ENCODE results near the gene ZFP64. TPM values are rescaled to one million over a fixed set of nuclear protein-coding genes. Genes with fewer than 3 reads are reported as not detected.

The ZFP64 gene
- total RNA-seq, 1 experiment from 2014 or later = 16.0 TPM

- Histone ChIP-seq H3K79me2 (ENCODE audit: insufficient read depth, low read length) (no peaks in the 10 kb centered on the region), H3K9ac (ENCODE audit: low read length) (no peak overlapping the region), H3K9me2 (ENCODE audit: insufficient read depth) (no peaks in the 10 kb centered on the region), H2AFZ (ENCODE audit: low read depth, low read length, poor library complexity, severe bottlenecking) (no peak overlapping the region), H3K36me3 (ENCODE audit: control insufficient read depth in 1 of 2, insufficient read depth in 2 of 2, low read length in 2 of 2) (no peaks in the 10 kb centered on the region), H3K9me3 (ENCODE audit: control insufficient read depth in 1 of 2, insufficient read depth in 1 of 2, low read depth in 1 of 2, low read length in 2 of 2) (no peaks in the 10 kb centered on the region; a peak in 1 of 4 replicates), H3K4me2 (ENCODE audit: low read length) (no peak overlapping the region), H3K4me1 (ENCODE audit: control insufficient read depth in 1 of 2, insufficient read depth in 2 of 2, low read length in 2 of 2) (no peaks in the 10 kb centered on the region), H4K20me1 (ENCODE audit: insufficient read depth) (no peaks in the 10 kb centered on the region), H3K4me3 (replicated peaks in 1 of 2; ENCODE audit: low read depth in 1 of 2, low read length in 2 of 2) (no peak overlapping the region), H3K27ac (ENCODE audit: low read depth, low read length) (no peak overlapping the region), H3K27me3 (ENCODE audit: insufficient read depth, low read length) (no peaks in the 10 kb centered on the region)
- ChIA-PET CTCF (no interaction called here), POLR2A (no interaction called here), RAD21 (ENCODE audit: low non-redundant PET in 1 of 2, low total read pairs in 2 of 2, uncharacterized antibody in 2 of 2, unreplicated experiment in 2 of 2) (no interaction called here)
- no TSS peak for BruUV-seq (replicated peaks)
- intact Hi-C loops (cut with micrococcal nuclease) = no loop called here
- TF ChIP-seq POLR2A (IDR thresholded peaks at IDR 0.05; ENCODE audit: borderline replicate concordance, extremely low read depth, insufficient read depth, insufficient read length) (no peak), ZBTB33 (IDR thresholded peaks at IDR 0.05; ENCODE audit: extremely low read depth, insufficient replicate concordance, low read length) (no peak), YY1 (IDR thresholded peaks at IDR 0.05; ENCODE audit: extremely low read depth, insufficient replicate concordance, low read depth, low read length) (no peak), MAX (IDR thresholded peaks at IDR 0.05) (no peak), RAD21 (IDR thresholded peaks at IDR 0.05; ENCODE audit: low read depth) (no peak), EZH2 (IDR thresholded peaks at IDR 0.05) (no peak), CTCF (IDR thresholded peaks at IDR 0.05 in 2 of 3, conservative IDR thresholded peaks at IDR 0.05 in 1 of 3; ENCODE audit: borderline replicate concordance in 1 of 3, insufficient read depth in 1 of 3, low read depth in 2 of 3, low read length in 2 of 3) (no peak), CEBPB (IDR thresholded peaks at IDR 0.05; ENCODE audit: low read depth) (no peak), JUND (IDR thresholded peaks at IDR 0.05) (no peak), ZFX (IDR thresholded peaks at IDR 0.05) (no peak), CBX3 (IDR thresholded peaks at IDR 0.05; ENCODE audit: low read depth) (no peak), SIN3A (IDR thresholded peaks at IDR 0.05; ENCODE audit: low read depth) (no peak), EZH2phosphoT487 (IDR thresholded peaks at IDR 0.05; ENCODE audit: borderline replicate concordance) (no peak), REST (IDR thresholded peaks at IDR 0.05; ENCODE audit: low read depth) (no peak), FOSL1 (IDR thresholded peaks at IDR 0.05; ENCODE audit: low read depth) (no peak)
- DNase-seq (ENCODE audit: low read depth, low spot score) (no peak), ATAC-seq (no peak)
These were observed 87.5 kb downstream of the ZFP64 start for GRCh38 chr20:52103913-52104545.

Data from HCT116 (cell line).